Activated naive CD8-positive, alpha-beta T cell treated with anti-CD3 and anti-CD28 coated beads for 36 hours (primary cell): ENCODE measurements around the gene BTBD16. TPM values are rescaled to one million over a fixed set of nuclear protein-coding genes. Genes with fewer than 3 reads are reported as not detected.

Experiments used
- DNase-seq: peaks from one replicate; pipeline ENCODE4 v3.0.0; 2021
- H3K27ac Mint-ChIP-seq: one replicate; pipeline ENCODE4 v1.8.0; 2022; ENCODE audit warnings: mild to moderate bottlenecking, moderate library complexity, mixed read lengths
- H3K27me3 Mint-ChIP-seq: one replicate; pipeline ENCODE4 v1.8.0; 2022; ENCODE audit warnings: mild to moderate bottlenecking, mixed read lengths
- H3K36me3 Mint-ChIP-seq: one replicate; pipeline ENCODE4 v1.8.0; 2021; ENCODE audit warnings: mild to moderate bottlenecking, mixed read lengths
- H3K4me1 Mint-ChIP-seq: one replicate; pipeline ENCODE4 v1.8.0; 2021; ENCODE audit warnings: mixed read lengths
- H3K4me3 Mint-ChIP-seq: one replicate; pipeline ENCODE4 v1.8.0; 2022; ENCODE audit warnings: mild to moderate bottlenecking, moderate library complexity, mixed read lengths
- H3K9me3 Mint-ChIP-seq: one replicate; pipeline ENCODE4 v1.8.0; 2022; ENCODE audit warnings: mixed read lengths
- total RNA-seq, 2 experiments: library from RNA; stranded (reverse); gene quantifications; one replicate each; pipeline ENCODE4 v1.2.3, GENCODE V29; 2021

BTBD16 gene
- total RNA-seq, 2 experiments from 2014 or later = not detected

DNA sequence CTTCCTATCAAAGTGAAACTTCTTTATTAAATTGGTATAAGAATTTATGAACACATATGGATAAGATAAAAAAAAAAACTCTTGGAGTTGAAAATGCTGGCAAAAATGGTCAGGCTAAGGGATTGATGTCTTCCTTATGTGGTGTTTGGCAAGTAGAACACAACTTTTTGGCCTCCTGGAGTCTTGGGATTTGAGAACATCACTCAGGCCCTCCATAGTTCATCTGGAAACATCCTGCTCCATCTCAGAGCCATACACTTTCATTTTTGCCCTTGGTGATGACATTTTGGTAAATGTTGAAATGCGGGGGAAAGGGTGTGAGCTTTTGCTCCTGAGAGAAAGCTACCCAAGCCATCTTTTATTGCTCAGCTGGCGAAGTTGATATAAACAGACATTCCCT is 27.5 kb upstream of the BTBD16 start:
- Mint-ChIP-seq H3K4me1 (no peaks in the 10 kb centered on the region), H3K9me3 (no peaks in the 10 kb centered on the region), H3K4me3 (no peak overlapping the region), H3K27ac (no peak overlapping the region), H3K27me3 (no peaks in the 10 kb centered on the region), H3K36me3 (no peaks in the 10 kb centered on the region)
- no peak for DNase-seq

DNA sequence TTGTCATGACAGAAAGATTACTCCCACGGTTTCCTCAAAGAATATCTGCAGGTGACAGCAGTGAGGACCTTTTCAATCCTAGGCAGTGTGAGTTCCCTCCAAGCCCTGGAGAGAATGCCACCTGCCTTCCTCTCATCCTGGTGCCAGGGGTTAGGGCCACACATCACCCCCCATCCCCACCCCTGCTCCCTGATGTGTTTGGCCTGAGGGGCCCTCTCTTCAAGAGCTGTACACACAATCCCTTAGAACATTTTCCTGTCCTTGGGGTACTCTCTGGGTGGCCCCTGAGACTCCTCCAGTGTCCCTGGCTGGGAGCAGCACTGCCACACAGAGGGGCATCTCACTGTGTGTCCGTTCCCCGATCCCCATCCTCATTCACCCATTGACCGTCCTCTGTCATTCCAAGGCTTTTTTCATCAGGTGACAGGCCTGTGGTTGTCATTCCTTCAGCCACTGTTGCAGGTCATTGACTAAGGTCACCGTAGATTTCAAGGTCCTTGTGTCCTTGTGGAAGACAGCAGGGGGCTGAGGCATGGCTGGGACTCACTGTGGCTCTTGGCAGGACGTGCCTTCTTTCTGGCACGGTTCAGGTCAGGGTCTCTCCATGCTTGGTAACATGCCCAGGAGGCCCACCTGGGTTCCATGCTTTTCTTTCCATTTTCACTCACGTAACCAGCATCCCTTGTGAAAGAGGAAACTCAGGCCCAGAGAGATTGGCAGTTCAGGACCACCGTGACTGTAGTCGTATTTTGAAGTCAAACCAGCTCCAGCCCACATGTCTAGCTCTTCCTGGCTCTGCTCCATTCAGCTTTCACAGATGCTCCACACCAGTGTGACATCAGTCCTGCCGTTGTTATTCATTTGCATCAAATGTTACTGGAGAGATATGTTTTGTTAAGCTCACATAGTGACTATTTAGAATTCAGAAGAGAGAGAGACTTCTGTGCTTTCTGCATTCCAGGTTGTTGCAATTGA is 26.8 kb upstream of the BTBD16 start:
- Mint-ChIP-seq H3K4me1 (no peaks in the 10 kb centered on the region), H3K9me3 (no peaks in the 10 kb centered on the region), H3K4me3 (no peak overlapping the region)

DNA sequence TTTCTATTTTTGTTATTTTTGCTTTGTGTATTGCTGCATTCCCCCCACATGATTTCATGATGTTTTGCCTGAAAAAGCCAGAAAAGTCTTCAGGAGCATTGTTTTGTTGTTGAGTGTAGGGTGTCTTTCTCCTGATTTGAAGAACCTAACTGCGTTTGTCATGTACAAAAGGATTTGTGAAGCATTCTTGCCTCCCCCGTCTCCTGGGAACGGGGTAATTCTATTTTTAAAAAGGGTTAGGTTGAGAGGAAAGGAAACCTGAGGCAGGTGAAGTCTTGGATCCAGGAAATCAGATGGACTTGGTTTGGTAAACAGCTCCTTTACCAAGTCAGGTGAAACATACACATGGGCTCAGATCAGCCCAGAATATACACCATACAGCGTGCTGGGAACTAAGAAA is 26.0 kb upstream of the BTBD16 start:
- Mint-ChIP-seq H3K9me3 (no peaks in the 10 kb centered on the region), H3K36me3 (no peaks in the 10 kb centered on the region), H3K4me1 (no peaks in the 10 kb centered on the region), H3K4me3 (no peak overlapping the region), H3K27me3 (no peaks in the 10 kb centered on the region), H3K27ac (no peak overlapping the region)
- DNase-seq = no peak

More for the DNA sequence above, 26.8 kb upstream of the BTBD16 start:
- no peak for DNase-seq
- H3K36me3 Mint-ChIP-seq = no peaks in the 10 kb centered on the region
- H3K27me3 Mint-ChIP-seq = no peaks in the 10 kb centered on the region
- no peak overlapping the region for H3K27ac Mint-ChIP-seq

DNA sequence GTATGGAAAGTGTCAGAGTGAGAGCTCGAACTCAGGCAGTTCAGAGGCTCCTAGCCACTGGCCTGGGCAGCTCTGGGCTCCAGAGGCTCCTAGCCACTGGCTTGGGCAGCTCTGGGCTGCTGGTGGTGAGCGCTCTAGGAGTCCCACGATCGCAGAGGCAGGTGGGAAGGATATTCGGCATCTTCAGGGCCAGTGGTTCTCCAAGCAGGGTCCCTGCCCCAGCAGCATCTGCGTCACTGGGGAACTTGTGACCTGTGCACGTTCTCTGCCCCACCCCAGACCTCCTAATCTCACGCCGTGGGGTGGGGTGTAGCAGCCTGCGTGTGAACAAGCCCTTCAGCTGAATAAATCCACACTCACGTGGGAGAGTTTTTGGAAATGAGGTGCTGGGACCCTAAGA is 25.2 kb upstream of the BTBD16 start:
- no peak overlapping the region for H3K27ac Mint-ChIP-seq
- no peaks in the 10 kb centered on the region for H3K36me3 Mint-ChIP-seq
- no peak overlapping the region for H3K4me3 Mint-ChIP-seq
- H3K27me3 Mint-ChIP-seq = no peaks in the 10 kb centered on the region
- no peaks in the 10 kb centered on the region for H3K4me1 Mint-ChIP-seq
- H3K9me3 Mint-ChIP-seq = no peaks in the 10 kb centered on the region
- DNase-seq = no peak

DNA sequence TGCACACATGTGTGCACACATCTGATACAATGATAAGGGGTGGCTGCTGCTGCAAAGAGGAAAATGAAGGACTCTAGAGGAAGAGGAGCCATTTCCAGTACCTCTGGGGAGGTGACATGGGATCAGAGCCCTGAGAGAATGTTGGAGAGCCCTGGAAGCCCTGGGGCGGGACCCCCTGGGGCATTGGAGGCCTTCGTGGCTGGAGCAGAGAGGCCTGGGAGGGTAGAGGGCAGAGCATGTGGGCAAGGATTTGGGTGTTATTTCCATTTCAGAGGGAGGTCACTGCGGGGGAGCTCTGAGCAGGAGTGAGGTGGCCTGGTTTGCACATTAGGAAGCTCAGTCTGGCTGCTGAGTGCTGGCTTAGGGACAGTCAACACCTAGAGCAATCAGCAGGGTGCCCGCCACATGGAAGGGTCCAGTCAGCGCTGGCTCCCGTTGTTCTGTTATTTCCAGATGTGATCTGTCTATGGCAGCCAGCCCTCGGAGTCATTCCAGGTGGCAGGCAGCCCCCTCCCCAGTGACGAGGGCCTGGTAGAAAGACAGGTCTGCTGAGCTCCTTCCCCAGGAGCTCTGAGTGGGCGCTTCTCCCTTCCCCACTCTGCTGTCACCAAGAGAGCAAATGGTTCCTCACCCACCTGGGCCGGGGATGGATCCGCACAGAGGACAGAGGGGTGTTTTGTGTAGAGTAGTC is 24.1 kb upstream of the BTBD16 start:
- no peaks in the 10 kb centered on the region for H3K27me3 Mint-ChIP-seq
- no peak overlapping the region for H3K4me3 Mint-ChIP-seq
- no peaks in the 10 kb centered on the region for H3K36me3 Mint-ChIP-seq
- no peaks in the 10 kb centered on the region for H3K4me1 Mint-ChIP-seq
- no peaks in the 10 kb centered on the region for H3K9me3 Mint-ChIP-seq
- no peak for DNase-seq
- H3K27ac Mint-ChIP-seq = no peak overlapping the region

DNA sequence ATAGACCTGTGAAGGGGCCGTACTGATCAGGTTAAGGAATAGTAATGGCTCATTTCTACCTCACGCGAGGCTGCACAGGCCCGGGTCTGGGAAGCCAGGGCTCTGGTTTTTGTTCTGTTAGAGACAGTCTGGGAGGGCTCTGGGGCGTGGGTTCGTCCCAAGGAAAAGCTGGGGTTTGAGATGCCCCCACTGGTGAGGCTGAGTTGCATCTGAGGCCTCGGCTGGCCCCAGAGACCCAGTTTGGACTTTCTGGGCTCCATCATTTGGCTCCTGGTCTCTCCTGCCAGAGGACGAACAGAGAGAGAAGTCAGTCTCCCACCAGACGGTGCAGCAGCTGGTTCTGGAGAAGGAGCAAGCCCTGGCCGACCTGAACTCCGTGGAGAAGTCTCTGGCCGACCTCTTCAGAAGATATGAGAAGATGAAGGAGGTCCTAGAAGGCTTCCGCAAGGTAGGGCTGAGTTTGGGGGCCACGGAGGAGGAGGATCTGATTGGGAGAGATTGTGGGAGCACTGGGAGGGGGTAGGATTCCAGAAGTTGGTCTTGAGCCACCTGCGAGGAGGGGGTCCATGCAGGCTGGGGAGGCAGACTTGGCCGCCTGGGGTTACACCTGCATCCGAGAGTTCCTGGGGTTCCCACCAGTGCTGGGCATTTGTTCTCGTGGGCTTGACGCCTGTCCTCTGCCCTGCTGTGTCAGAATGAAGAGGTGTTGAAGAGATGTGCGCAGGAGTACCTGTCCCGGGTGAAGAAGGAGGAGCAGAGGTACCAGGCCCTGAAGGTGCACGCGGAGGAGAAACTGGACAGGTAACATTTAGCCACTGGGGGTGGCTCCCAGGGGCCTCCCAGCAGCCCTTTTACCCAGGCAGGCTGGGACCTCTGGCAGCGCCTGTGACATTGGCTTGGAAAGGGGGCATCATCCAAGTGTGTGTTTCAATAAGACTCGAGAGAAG is 22.5 kb upstream of the BTBD16 start:
- Mint-ChIP-seq H3K27me3 (peaks cover 4% of the 10 kb centered on the region), H3K36me3 (no peaks in the 10 kb centered on the region), H3K4me3 (no peak overlapping the region), H3K9me3 (no peaks in the 10 kb centered on the region), H3K4me1 (no peaks in the 10 kb centered on the region), H3K27ac (no peak overlapping the region)
- no peak for DNase-seq

DNA sequence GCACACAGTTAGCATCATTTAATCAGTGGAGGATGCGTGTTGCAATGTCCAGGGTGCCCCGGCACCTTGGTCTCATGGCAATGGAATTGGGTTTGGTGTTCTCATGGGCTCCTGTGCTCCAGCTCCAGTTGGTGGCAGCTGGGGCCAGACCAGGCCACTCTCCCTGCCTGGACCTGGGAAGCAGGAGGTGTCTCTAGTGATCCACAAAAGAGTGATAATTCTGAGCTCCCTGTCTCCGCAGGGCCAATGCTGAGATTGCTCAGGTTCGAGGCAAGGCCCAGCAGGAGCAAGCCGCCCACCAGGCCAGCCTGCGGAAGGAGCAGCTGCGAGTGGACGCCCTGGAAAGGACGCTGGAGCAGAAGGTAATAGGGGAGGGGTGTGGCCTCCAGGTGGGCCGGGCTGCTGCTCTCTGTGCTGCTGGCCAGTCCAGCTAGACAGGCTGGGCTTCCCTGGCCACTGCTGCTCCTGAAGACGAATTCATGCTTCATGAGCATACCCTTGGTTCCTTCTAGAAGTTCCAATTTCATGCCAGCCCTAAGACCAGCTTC is 21.7 kb upstream of the BTBD16 start:
- H3K4me3 Mint-ChIP-seq = no peak overlapping the region
- H3K27ac Mint-ChIP-seq = no peak overlapping the region
- H3K9me3 Mint-ChIP-seq = no peaks in the 10 kb centered on the region
- H3K27me3 Mint-ChIP-seq = peaks cover 6% of the 10 kb centered on the region
- no peak for DNase-seq
- H3K4me1 Mint-ChIP-seq = no peaks in the 10 kb centered on the region
- no peaks in the 10 kb centered on the region for H3K36me3 Mint-ChIP-seq

DNA sequence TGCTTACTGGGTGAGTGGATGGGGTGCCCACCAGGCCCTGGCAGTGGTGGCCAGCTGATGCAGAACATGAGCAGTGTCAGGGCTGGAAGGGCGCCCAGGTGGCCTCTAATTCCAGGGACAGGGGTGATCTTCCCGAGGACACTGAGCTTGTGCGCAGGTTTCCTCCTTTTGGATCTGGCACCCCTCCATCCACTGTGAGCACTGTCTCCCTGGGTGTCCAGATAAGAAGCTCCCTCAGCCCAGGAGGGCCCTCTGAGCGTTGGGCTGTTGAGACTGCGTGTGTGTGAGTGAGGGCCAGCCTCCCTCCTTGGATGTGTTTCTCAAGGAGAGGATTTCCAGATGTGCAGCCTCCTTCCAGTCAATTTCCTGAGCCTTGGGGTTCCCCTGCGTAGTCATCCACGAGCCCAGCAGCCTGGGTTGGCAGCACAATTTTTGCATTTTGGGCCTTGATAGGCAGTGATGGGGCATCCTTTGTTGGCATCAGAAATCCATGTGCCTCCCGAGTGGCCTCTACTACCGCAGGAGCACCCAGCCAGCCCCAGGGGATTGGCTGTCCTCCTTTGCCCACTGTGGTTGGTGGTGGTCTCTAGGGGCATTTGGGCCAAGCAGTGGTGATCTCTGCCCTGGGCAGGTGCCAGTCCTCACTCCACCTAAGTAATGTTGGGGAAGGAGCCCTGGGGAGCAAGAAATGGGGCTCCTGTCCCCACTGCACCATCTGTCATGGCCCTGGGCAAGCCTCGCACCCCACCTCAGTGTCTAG is 20.9 kb upstream of the BTBD16 start:
- no peak overlapping the region for H3K4me3 Mint-ChIP-seq
- DNase-seq = no peak
- H3K27ac Mint-ChIP-seq = no peak overlapping the region
- H3K4me1 Mint-ChIP-seq = no peaks in the 10 kb centered on the region
- H3K27me3 Mint-ChIP-seq = peaks cover 6% of the 10 kb centered on the region
- H3K36me3 Mint-ChIP-seq = no peaks in the 10 kb centered on the region
- no peaks in the 10 kb centered on the region for H3K9me3 Mint-ChIP-seq

DNA sequence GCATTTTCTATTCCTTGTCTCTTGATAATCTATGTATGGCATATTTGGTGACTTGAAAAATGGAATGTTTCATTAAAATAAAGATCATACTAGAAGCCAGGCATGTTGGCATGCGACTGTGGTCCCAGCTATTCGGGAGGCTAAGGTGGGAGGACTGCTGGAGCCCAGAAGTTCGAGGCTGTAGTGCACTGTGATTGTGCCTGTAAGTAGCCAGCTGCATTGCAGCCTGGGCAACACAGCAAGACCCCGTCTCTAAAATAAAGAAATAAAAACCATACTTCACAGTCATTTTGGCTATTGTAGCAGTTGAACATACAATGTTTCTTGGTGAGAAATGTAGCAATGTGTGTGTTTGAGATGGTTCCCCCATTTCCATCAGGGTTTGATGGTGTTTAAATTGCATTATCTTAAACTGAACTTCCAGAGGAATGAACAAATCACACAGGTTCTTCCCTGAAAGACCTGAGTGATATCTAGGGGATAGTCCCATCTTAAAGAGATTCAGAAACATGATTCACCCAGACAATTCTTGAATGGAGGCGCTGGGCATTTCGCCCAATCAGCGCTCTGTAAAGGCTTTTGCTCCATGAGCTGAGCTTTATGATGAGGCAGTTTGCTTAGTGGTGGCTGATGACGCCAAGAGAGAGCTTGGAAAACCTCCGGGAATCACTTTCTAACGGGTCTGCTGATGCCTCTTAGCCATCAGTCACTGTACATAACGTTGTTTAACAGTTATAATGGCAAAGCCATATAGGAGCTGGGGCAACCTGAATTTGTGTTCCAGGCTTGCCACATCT is 19.4 kb upstream of the BTBD16 start:
- no peak for DNase-seq
- no peaks in the 10 kb centered on the region for H3K9me3 Mint-ChIP-seq
- H3K27me3 Mint-ChIP-seq = peaks cover 6% of the 10 kb centered on the region
- H3K4me3 Mint-ChIP-seq = no peak overlapping the region
- no peaks in the 10 kb centered on the region for H3K4me1 Mint-ChIP-seq
- H3K27ac Mint-ChIP-seq = no peak overlapping the region
- no peaks in the 10 kb centered on the region for H3K36me3 Mint-ChIP-seq

DNA sequence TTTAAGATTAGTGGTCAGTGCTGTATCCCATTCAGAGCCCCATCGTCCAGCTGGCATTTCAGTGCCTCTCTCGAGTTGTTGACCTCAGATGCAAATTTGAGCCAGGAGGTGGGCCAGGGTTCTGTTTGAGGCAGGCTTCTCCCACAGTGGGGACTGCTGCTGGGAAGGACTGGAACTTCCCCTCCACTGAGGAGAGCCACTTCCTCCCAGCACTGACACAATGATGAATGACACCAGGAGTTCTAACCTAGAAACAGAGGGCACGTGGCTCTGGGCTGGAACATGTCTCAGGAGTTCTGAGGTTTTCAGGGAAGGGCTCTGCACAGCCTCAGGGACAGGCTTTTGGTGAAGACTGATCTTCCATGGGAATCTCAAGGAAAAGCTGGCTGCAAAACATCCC is 18.3 kb upstream of the BTBD16 start:
- H3K36me3 Mint-ChIP-seq = no peaks in the 10 kb centered on the region
- H3K27me3 Mint-ChIP-seq = peaks cover 6% of the 10 kb centered on the region
- no peak for DNase-seq
- no peak overlapping the region for H3K4me3 Mint-ChIP-seq
- H3K9me3 Mint-ChIP-seq = no peaks in the 10 kb centered on the region
- no peak overlapping the region for H3K27ac Mint-ChIP-seq
- H3K4me1 Mint-ChIP-seq = no peaks in the 10 kb centered on the region

DNA sequence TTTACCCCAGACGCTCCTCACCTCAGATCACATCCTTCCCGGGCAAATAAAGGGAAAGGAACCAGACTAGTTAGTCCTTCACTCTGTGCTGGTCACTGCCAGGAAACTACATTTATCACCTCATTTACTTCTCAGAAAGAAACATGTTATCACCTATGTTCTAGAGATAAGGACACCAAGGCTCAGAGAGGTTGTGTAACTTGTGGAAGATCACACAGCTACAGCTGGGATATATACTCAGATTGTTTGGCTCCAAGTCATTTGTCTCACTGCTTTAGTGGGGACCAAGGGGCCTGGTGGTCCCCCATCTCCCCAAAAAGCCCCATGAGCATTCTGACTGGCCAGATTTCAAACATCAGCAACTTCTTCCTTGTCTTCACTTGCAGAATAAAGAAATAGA is 17.5 kb upstream of the BTBD16 start:
- Mint-ChIP-seq H3K4me3 (no peak overlapping the region), H3K9me3 (no peaks in the 10 kb centered on the region), H3K27ac (no peak overlapping the region), H3K27me3 (peaks cover 6% of the 10 kb centered on the region), H3K36me3 (no peaks in the 10 kb centered on the region), H3K4me1 (no peaks in the 10 kb centered on the region)
- no peak for DNase-seq

DNA sequence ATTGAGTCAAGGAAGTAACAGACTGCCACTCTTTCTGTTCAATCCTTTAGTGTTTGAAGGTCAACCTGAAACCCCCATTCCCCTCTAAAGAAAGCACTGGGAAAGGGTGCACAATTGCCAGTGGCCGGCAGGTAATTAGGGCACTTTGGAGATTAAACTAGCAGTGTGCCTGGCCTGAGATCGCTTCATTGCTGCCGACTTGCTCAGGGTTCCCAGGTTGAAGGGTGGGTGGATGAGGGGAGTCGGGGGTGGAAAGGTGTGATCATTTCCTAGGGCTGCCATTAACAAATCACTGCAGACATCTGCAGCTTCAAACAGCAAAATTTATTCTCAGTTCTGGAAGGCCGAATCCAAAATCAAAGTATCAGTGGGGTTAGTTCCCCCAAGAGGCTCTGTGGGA is 16.3 kb upstream of the BTBD16 start:
- H3K4me3 Mint-ChIP-seq = no peak overlapping the region
- DNase-seq = no peak
- H3K27ac Mint-ChIP-seq = no peak overlapping the region
- H3K9me3 Mint-ChIP-seq = no peaks in the 10 kb centered on the region
- H3K36me3 Mint-ChIP-seq = no peaks in the 10 kb centered on the region
- H3K27me3 Mint-ChIP-seq = peaks cover 10% of the 10 kb centered on the region
- peaks cover 2% of the 10 kb centered on the region for H3K4me1 Mint-ChIP-seq

DNA sequence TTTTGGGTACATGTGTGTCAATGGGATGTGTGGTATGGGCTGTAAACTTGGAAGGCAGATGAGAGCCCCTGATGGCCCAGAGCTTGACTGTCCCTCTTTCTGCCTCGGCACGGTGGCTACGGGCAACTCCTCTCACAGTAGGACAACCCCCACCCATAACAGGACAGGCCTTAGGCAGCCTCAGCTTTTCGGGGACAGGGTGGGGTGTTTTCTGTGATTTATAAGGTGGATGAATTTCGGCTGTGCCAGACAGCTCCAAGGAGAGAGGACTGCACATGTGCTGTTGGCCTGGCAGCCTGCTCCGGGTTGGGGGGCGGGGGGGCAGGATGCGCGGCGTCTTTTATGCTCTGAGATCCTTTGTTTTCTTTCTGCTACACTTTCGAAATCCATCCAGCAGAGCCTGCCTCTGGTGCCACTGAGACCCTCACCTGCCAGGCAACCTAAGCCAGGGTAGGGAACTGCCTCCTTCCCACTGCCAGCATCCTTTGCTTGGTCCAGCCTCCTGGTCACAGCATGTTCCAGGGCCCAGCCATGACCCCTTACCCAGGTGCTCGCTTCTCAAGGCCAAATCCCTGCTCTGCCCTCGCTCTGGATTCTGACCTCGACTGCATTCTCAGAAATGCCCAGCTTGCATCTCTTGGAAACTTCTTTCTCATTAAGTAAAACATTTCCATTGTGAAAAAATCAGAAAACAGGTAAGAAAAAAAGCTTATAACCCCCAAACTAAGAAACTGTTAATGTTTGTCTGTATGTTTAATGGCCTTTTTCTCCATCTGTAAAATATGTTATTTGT is 15.4 kb upstream of the BTBD16 start:
- H3K9me3 Mint-ChIP-seq = no peaks in the 10 kb centered on the region
- no peak for DNase-seq
- H3K4me1 Mint-ChIP-seq = peaks cover 2% of the 10 kb centered on the region
- no peak overlapping the region for H3K4me3 Mint-ChIP-seq
- H3K27me3 Mint-ChIP-seq = peaks cover 12% of the 10 kb centered on the region
- no peaks in the 10 kb centered on the region for H3K36me3 Mint-ChIP-seq
- no peak overlapping the region for H3K27ac Mint-ChIP-seq
